ENCODE data around the gene ADCY3.
A peak's percentile ranks its signal among the peaks of the same experiment; 100 is the strongest.

Gene ADCY3

GRCh38 chr2:24828238-24828996 is 91.6 kb downstream of the ADCY3 start:
- no peaks in the 10 kb centered on the region for H3K9me3 ChIP-seq (ENCODE audit: insufficient read depth, low read depth, low read length)
- 93% methylated on average over 17 of the region's 17 CpGs for WGBS
- H3K27ac ChIP-seq (ENCODE audit: low read depth, low read length) = no peak overlapping the region
- H3K9ac ChIP-seq (ENCODE audit: low read depth, low read length) = no peak overlapping the region
- H3K36me3 ChIP-seq (ENCODE audit: insufficient read depth, low read length) = peaks cover 27% of the 10 kb centered on the region
- H3K4me1 ChIP-seq (ENCODE audit: insufficient read depth, low read length) = peaks cover 14% of the 10 kb centered on the region
- H3K4me3 ChIP-seq (ENCODE audit: low read length) = no peak overlapping the region
- no peaks in the 10 kb centered on the region for H3K27me3 ChIP-seq (ENCODE audit: insufficient read depth, low read length)

GRCh38 chr2:24827321-24828237 is 92.5 kb downstream of the ADCY3 start:
- Histone ChIP-seq H3K36me3 (ENCODE audit: insufficient read depth, low read length) (peaks cover 36% of the 10 kb centered on the region), H3K27ac (ENCODE audit: low read depth, low read length) (no peak overlapping the region; the same call in 1 of the 2 replicates), H3K4me1 (ENCODE audit: insufficient read depth, low read length) (peaks cover 6% of the 10 kb centered on the region), H3K9ac (ENCODE audit: low read depth, low read length) (no peak overlapping the region), H3K9me3 (ENCODE audit: insufficient read depth, low read depth, low read length) (no peaks in the 10 kb centered on the region), H3K4me3 (ENCODE audit: low read length) (no peak overlapping the region), H3K27me3 (ENCODE audit: insufficient read depth, low read length) (no peaks in the 10 kb centered on the region)
- WGBS = 45% methylated on average over 30 of the region's 30 CpGs

GRCh38 chr2:24826773-24827145 is 93.3 kb downstream of the ADCY3 start:
- Histone ChIP-seq H3K4me3 (ENCODE audit: low read length) (no peak overlapping the region), H3K9me3 (ENCODE audit: insufficient read depth, low read depth, low read length) (no peaks in the 10 kb centered on the region), H3K4me1 (ENCODE audit: insufficient read depth, low read length) (peaks cover 7% of the 10 kb centered on the region), H3K9ac (ENCODE audit: low read depth, low read length) (no peak overlapping the region), H3K27me3 (ENCODE audit: insufficient read depth, low read length) (no peaks in the 10 kb centered on the region), H3K27ac (ENCODE audit: low read depth, low read length) (no peak overlapping the region), H3K36me3 (ENCODE audit: insufficient read depth, low read length) (peaks cover 39% of the 10 kb centered on the region)
- 85% methylated on average over 2 of the region's 5 CpGs for WGBS

- 87% methylated on average over 13 of the region's 14 CpGs for WGBS
- no peak overlapping the region for H3K4me3 ChIP-seq (ENCODE audit: low read length)
- no peaks in the 10 kb centered on the region for H3K9me3 ChIP-seq (ENCODE audit: insufficient read depth, low read depth, low read length)
- no peak overlapping the region for H3K27ac ChIP-seq (ENCODE audit: low read depth, low read length)
- H3K27me3 ChIP-seq (ENCODE audit: insufficient read depth, low read length) = no peaks in the 10 kb centered on the region
- peaks cover 13% of the 10 kb centered on the region for H3K4me1 ChIP-seq (ENCODE audit: insufficient read depth, low read length)
- no peak overlapping the region for H3K9ac ChIP-seq (ENCODE audit: low read depth, low read length)
- H3K36me3 ChIP-seq (ENCODE audit: insufficient read depth, low read length) = peaks cover 39% of the 10 kb centered on the region
Measured at GRCh38 chr2:24825883-24826772, 93.9 kb downstream of the ADCY3 start.

GRCh38 chr2:24824966-24825882 is 94.8 kb downstream of the ADCY3 start:
- Histone ChIP-seq H3K9ac (ENCODE audit: low read depth, low read length) (no peak overlapping the region), H3K4me1 (ENCODE audit: insufficient read depth, low read length) (peaks cover 18% of the 10 kb centered on the region), H3K36me3 (ENCODE audit: insufficient read depth, low read length) (peaks cover 41% of the 10 kb centered on the region), H3K27me3 (ENCODE audit: insufficient read depth, low read length) (no peaks in the 10 kb centered on the region), H3K4me3 (ENCODE audit: low read length) (no peak overlapping the region), H3K27ac (ENCODE audit: low read depth, low read length) (no peak overlapping the region), H3K9me3 (ENCODE audit: insufficient read depth, low read depth, low read length) (no peaks in the 10 kb centered on the region)
- WGBS = 92% methylated on average over 12 of the region's 16 CpGs

GRCh38 chr2:24824071-24824588 is 95.9 kb downstream of the ADCY3 start:
- no peak overlapping the region for H3K9ac ChIP-seq (ENCODE audit: low read depth, low read length)
- H3K27me3 ChIP-seq (ENCODE audit: insufficient read depth, low read length) = no peaks in the 10 kb centered on the region
- H3K4me1 ChIP-seq (ENCODE audit: insufficient read depth, low read length) = peaks cover 18% of the 10 kb centered on the region
- H3K4me3 ChIP-seq (ENCODE audit: low read length) = no peak overlapping the region
- H3K36me3 ChIP-seq (ENCODE audit: insufficient read depth, low read length) = peaks cover 52% of the 10 kb centered on the region
- 97% methylated on average over 14 of the region's 14 CpGs for WGBS
- H3K27ac ChIP-seq (ENCODE audit: low read depth, low read length) = no peak overlapping the region
- H3K9me3 ChIP-seq (ENCODE audit: insufficient read depth, low read depth, low read length) = no peaks in the 10 kb centered on the region

GRCh38 chr2:24822049-24822706 is 97.9 kb downstream of the ADCY3 start:
- H3K27ac ChIP-seq (ENCODE audit: low read depth, low read length) = peak overlapping the region; percentile 80
- no peak overlapping the region for H3K9ac ChIP-seq (ENCODE audit: low read depth, low read length)
- peaks cover 18% of the 10 kb centered on the region for H3K4me1 ChIP-seq (ENCODE audit: insufficient read depth, low read length)
- H3K27me3 ChIP-seq (ENCODE audit: insufficient read depth, low read length) = no peaks in the 10 kb centered on the region
- peak overlapping the region; percentile 5; the same call in 1 of the 2 replicates for H3K4me3 ChIP-seq (ENCODE audit: low read length)
- H3K9me3 ChIP-seq (ENCODE audit: insufficient read depth, low read depth, low read length) = no peaks in the 10 kb centered on the region
- 47% methylated on average over 5 of the region's 7 CpGs for WGBS
- H3K36me3 ChIP-seq (ENCODE audit: insufficient read depth, low read length) = peaks cover 72% of the 10 kb centered on the region

GRCh38 chr2:24821433-24821891 is 98.6 kb downstream of the ADCY3 start:
- whole genome bisulfite sequencing = 76% methylated on average over 15 of the region's 15 CpGs
- no peaks in the 10 kb centered on the region for H3K27me3 ChIP-seq (ENCODE audit: insufficient read depth, low read length)
- H3K4me3 ChIP-seq (ENCODE audit: low read length) = peak overlapping the region; percentile 5; the same call in 1 of the 2 replicates
- no peak overlapping the region for H3K9ac ChIP-seq (ENCODE audit: low read depth, low read length)
- no peaks in the 10 kb centered on the region for H3K9me3 ChIP-seq (ENCODE audit: insufficient read depth, low read depth, low read length)
- peaks cover 18% of the 10 kb centered on the region for H3K4me1 ChIP-seq (ENCODE audit: insufficient read depth, low read length)
- peak overlapping the region; percentile 80 for H3K27ac ChIP-seq (ENCODE audit: low read depth, low read length)
- H3K36me3 ChIP-seq (ENCODE audit: insufficient read depth, low read length) = peaks cover 75% of the 10 kb centered on the region

GRCh38 chr2:24820598-24821432 is 99.2 kb downstream of the ADCY3 start:
- Histone ChIP-seq H3K27ac (ENCODE audit: low read depth, low read length) (peak overlapping the region; percentile 80), H3K27me3 (ENCODE audit: insufficient read depth, low read length) (no peaks in the 10 kb centered on the region), H3K4me1 (ENCODE audit: insufficient read depth, low read length) (peaks cover 18% of the 10 kb centered on the region), H3K4me3 (ENCODE audit: low read length) (no peak overlapping the region), H3K9ac (ENCODE audit: low read depth, low read length) (no peak overlapping the region), H3K36me3 (ENCODE audit: insufficient read depth, low read length) (peaks cover 79% of the 10 kb centered on the region), H3K9me3 (ENCODE audit: insufficient read depth, low read depth, low read length) (no peaks in the 10 kb centered on the region)
- 81% methylated on average over 17 of the region's 17 CpGs for WGBS

All from HUES64 (cell line).